Measurements from ENCODE around the gene MRPL23. TPM values are rescaled to one million over a fixed set of nuclear protein-coding genes. Genes with fewer than 3 reads are reported as not detected.

MRPL23 gene
- total and polyA plus RNA-seq, 9 of the 15 experiments (the other 6 are each of a cell fraction or from before 2014, with no cell fraction given) = 0.44 to 109 (median 37.4) TPM

DNA sequence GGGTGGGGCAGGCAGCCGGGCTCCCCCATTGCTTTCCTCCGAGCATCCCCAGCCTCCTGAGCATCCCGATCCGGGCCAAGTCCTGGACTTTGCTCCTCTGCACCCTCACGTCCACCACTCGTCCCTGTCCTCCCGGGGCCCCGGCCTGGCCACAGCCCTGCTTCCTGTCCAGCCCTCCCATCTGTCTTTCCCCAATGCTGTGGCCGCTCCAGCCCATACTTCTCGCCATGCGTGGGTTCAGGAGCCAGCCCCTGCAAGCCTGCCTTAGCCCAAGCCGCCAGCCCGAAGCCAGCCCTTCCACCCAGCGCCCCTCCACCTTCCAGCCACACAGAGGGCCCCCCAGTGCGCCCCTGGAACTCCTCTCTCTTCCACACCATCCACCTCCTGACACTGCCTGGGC, 23.8 kb downstream of the MRPL23 start:
- no peak for FAIRE-seq
- intact Hi-C loops (cut with micrococcal nuclease) (no loop called here), in situ Hi-C loops (cut with MboI) (no loop called here)
- no peak overlapping the region for H3K9ac ChIP-seq (ENCODE audit: insufficient read depth in 1 of 2, low read depth in 2 of 2, low read length in 2 of 2)
- H4K20me1 ChIP-seq (replicated peaks; ENCODE audit: control insufficient read depth, insufficient read depth, low read length) = no peaks in the 10 kb centered on the region
- H3K4me2 ChIP-seq (ENCODE audit: insufficient read depth, low read length) = no peak overlapping the region
- no peaks in the 10 kb centered on the region for H3K4me1 ChIP-seq (replicated peaks in 1 of 2; ENCODE audit: control insufficient read depth in 2 of 2, insufficient read depth in 2 of 2, low read length in 2 of 2)
- H2AFZ ChIP-seq (ENCODE audit: low read depth, low read length) = no peak overlapping the region
- H3K27me3 ChIP-seq (ENCODE audit: control insufficient read depth in 2 of 2, insufficient read depth in 2 of 2, low read length in 2 of 2) = no peaks in the 10 kb centered on the region
- TF ChIP-seq ZNF212 (CRISPR knock-in tag; IDR thresholded peaks at IDR 0.05) (no peak), MEF2D (tag; conservative IDR thresholded peaks at IDR 0.05; ENCODE audit: low read depth) (no peak), ZNF140 (CRISPR knock-in tag; IDR thresholded peaks at IDR 0.05) (no peak), SPI1 (IDR thresholded peaks at IDR 0.05; ENCODE audit: borderline replicate concordance, low read depth, low read length) (no peak), MXI1 (IDR thresholded peaks at IDR 0.05; ENCODE audit: low read depth, low read length) (no peak)
- H3K9me3 ChIP-seq (replicated peaks; ENCODE audit: control insufficient read depth, insufficient read depth, low read depth, low read length) = no peaks in the 10 kb centered on the region
- no peaks in the 10 kb centered on the region for H3K79me2 ChIP-seq (ENCODE audit: control insufficient read depth, insufficient read depth, low read length)
- BruUV-seq (replicated peaks) = no TSS peak
- POLR2A ChIA-PET = interaction anchor here (1.2 kb wide), 1 partner anchor 19 kb away, joined by 3 read pairs; no protein-coding TSS in a partner anchor
- no peaks in the 10 kb centered on the region for H3K36me3 ChIP-seq (ENCODE audit: control insufficient read depth, insufficient read depth, low read length)
- no peak for DNase-seq (ENCODE audit: extremely low read depth in 1 of 4, low spot score in 3 of 4)
- no peak overlapping the region for H3K27ac ChIP-seq (ENCODE audit: extremely low read depth, low read depth, low read length)
- CTCF ChIA-PET (ENCODE audit: low intra/inter-chr PET ratio) = no interaction called here
- no CpG with 5 or more reads among the region's 15 CpGs for WGBS (ENCODE audit: insufficient coverage, low coverage, missing lambda C conversion rate)
- no peak for ATAC-seq
- no peaks in the 10 kb centered on the region for H3K9me1 ChIP-seq (ENCODE audit: control insufficient read depth, insufficient read depth, low read length)
- H3K4me3 ChIP-seq = no peak overlapping the region

GRCh38 chr11:1975185-1975584, 28.1 kb downstream of the MRPL23 start:
- no peak for TF ChIP-seq NFIX (CRISPR knock-in tag; IDR thresholded peaks at IDR 0.05; ENCODE audit: low read depth)
- in situ Hi-C loops (cut with MboI) = no loop called here
- H3K4me1 ChIP-seq (replicated peaks in 1 of 2; ENCODE audit: control insufficient read depth in 2 of 2, insufficient read depth in 2 of 2, low read length in 2 of 2) = no peaks in the 10 kb centered on the region

More at GRCh38 chr11:1975185-1975584, 28.1 kb downstream of the MRPL23 start:
- intact Hi-C loops (cut with micrococcal nuclease) = no loop called here
- ChIA-PET CTCF (ENCODE audit: low intra/inter-chr PET ratio) (no interaction called here), POLR2A (interaction anchor here (0.6 kb wide), 1 partner anchor 19 kb away, joined by 4 read pairs; no protein-coding TSS in a partner anchor)
- Histone ChIP-seq H3K27me3 (ENCODE audit: control insufficient read depth in 2 of 2, insufficient read depth in 2 of 2, low read length in 2 of 2) (no peaks in the 10 kb centered on the region), H3K9ac (ENCODE audit: insufficient read depth in 1 of 2, low read depth in 2 of 2, low read length in 2 of 2) (no peak overlapping the region), H3K79me2 (ENCODE audit: control insufficient read depth, insufficient read depth, low read length) (no peaks in the 10 kb centered on the region), H3K36me3 (ENCODE audit: control insufficient read depth, insufficient read depth, low read length) (no peaks in the 10 kb centered on the region), H2AFZ (ENCODE audit: low read depth, low read length) (no peak overlapping the region), H3K9me1 (ENCODE audit: control insufficient read depth, insufficient read depth, low read length) (no peaks in the 10 kb centered on the region), H3K4me3 (no peak overlapping the region), H3K4me2 (ENCODE audit: insufficient read depth, low read length) (no peak overlapping the region), H4K20me1 (replicated peaks; ENCODE audit: control insufficient read depth, insufficient read depth, low read length) (no peaks in the 10 kb centered on the region), H3K9me3 (replicated peaks; ENCODE audit: control insufficient read depth, insufficient read depth, low read depth, low read length) (no peaks in the 10 kb centered on the region), H3K27ac (ENCODE audit: extremely low read depth, low read depth, low read length) (no peak overlapping the region)
- no CpG with 5 or more reads among the region's 13 CpGs for WGBS (ENCODE audit: insufficient coverage, low coverage, missing lambda C conversion rate)
- no peak for ATAC-seq
- FAIRE-seq = no peak
- DNase-seq (ENCODE audit: extremely low read depth in 1 of 4, low spot score in 3 of 4) = no peak
- BruUV-seq (replicated peaks) = no TSS peak

All from K562 (cell line).